ENCODE measurements around the gene TC2N.

DNA sequence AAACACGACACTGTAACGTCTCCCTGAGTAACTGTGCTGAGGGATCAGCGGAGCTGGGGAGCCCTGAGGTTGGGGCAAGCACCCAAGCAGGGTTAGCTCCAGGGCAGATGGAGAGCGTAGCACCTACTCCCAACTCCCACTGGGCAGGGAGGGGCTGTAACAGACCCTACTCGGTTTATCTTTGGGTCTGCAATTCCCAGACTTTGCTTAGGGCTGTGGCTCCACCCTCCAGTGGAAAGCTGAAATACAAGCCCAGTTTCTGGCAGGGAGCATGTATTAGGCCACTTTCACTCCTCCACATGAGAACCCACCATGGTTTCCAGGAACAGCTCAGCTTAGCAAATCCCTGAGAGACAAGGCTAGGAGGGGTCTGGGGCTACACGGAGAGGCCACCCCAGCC is 17.3 kb upstream of the TC2N start:
- TF ChIP-seq CTCF (IDR thresholded peaks at IDR 0.05; ENCODE audit: poor library complexity) = no peak
- no peak for TF ChIP-seq EZH2phosphoT487 (IDR thresholded peaks at IDR 0.05; ENCODE audit: low read depth, severe bottlenecking, unreplicated experiment)
- TF ChIP-seq EZH2 (IDR thresholded peaks at IDR 0.05; ENCODE audit: borderline replicate concordance) = no peak
